K562 (cell line): ENCODE results near the gene SYMPK. TPM values are rescaled to one million over a fixed set of nuclear protein-coding genes. Genes with fewer than 3 reads are reported as not detected.

ENCODE experiments used
- ARHGAP35 ChIP-seq: fragments of 450-650 bp; IDR thresholded peaks from 2 replicates; pipeline ENCODE4 v1.6.1; 2018; ENCODE audit not compliant: partially characterized antibody
- BDP1 ChIP-seq: IDR thresholded peaks from 3 replicates; pipeline ENCODE4 v1.6.1; 2011; ENCODE audit not compliant: insufficient read length, insufficient read depth
- CHCHD3 ChIP-seq: fragments of 250-450 bp; sonication (Bioruptor Pico); IDR thresholded peaks from 2 replicates; pipeline ENCODE4 v2.1.2; 2022; ENCODE audit warnings: mild to moderate bottlenecking
- HNRNPUL1 ChIP-seq: fragments of 200-400 bp; formaldehyde crosslinking; IDR thresholded peaks from 2 replicates; pipeline ENCODE4 v1.6.1; 2017; ENCODE audit warnings: low read length
- MAFK ChIP-seq: IDR thresholded peaks from 2 replicates; pipeline ENCODE4 v1.6.1; 2011; ENCODE audit warnings: low read length, improper control_type of control experiment
- MEF2A ChIP-seq: IDR thresholded peaks from 2 replicates; pipeline ENCODE4 v1.6.1; 2011; ENCODE audit warnings: low read depth, mild to moderate bottlenecking, low read length, moderate library complexity; ENCODE audit not compliant: control insufficient read depth
- NR2F6 ChIP-seq: fragments of 450-650 bp; formaldehyde crosslinking; IDR thresholded peaks from 2 replicates; pipeline ENCODE4 v1.4.0; 2020; ENCODE audit warnings: mild to moderate bottlenecking
- POLR3G ChIP-seq: IDR thresholded peaks from 2 replicates; pipeline ENCODE4 v1.6.1; 2011; ENCODE audit not compliant: insufficient read length, insufficient replicate concordance; ENCODE audit errors: extremely low read depth
- SUPT5H ChIP-seq: fragments of 450-650 bp; IDR thresholded peaks from 2 replicates; pipeline ENCODE4 v1.6.1; 2016
- THAP12 ChIP-seq: fragments of 250-450 bp; sonication (Bioruptor Pico); IDR thresholded peaks from 2 replicates; pipeline ENCODE4 v1.9.0; 2021; ENCODE audit warnings: mild to moderate bottlenecking, inconsistent platforms
- THRA ChIP-seq: fragments of 450-650 bp; IDR thresholded peaks from 2 replicates; pipeline ENCODE4 v1.6.1; 2017; ENCODE audit warnings: mild to moderate bottlenecking, moderate library complexity
- ZNF184 ChIP-seq: sonication (generic); formaldehyde crosslinking; IDR thresholded peaks from 2 replicates; pipeline ENCODE4 v1.5.0; 2020; ENCODE audit warnings: missing genetic modification reagents
- polyA plus RNA-seq, 8 experiments: library from polyadenylated mRNA; depleted of rRNA in 4 of 8; stranded (reverse) in 5 of 8; unstranded in 3 of 8; fragments of >200 nt; fragmentation: Nextera tagmentation in 2 of 8; fragmentation: Illumina TruSeq in 1 of 8; extraction: Ambion mirVana in 2 of 8; extraction: Trizol in 1 of 8; gene quantifications; 2 replicates each; pipeline versions ENCODE4 v1.2.1 to v1.2.3, GENCODE V29; 2011 to 2014; ENCODE audit warnings: inconsistent platforms in 1 of 8, missing spikeins in 1 of 8
- total RNA-seq, 7 experiments: library from RNA; depleted of rRNA in 6 of 7; stranded (reverse); fragments of >200 nt in 6 of 7; fragmentation: Illumina TruSeq in 2 of 7; extraction: Trizol in 2 of 7; gene quantifications; 2 replicates each; pipeline versions ENCODE4 v1.2.1 to v1.2.3, GENCODE V29; 2011 to 2021; ENCODE audit warnings: low replicate concordance in 1 of 7
- TF ChIP-seq, protein P1 (sequence below), 2 experiments: IDR thresholded peaks; 2 replicates each; pipeline ENCODE4 v1.6.1; 2011; ENCODE audit warnings: borderline replicate concordance in 1 of 2, control low read depth in 1 of 2, low read depth in 1 of 2, low read length in 1 of 2, mild to moderate bottlenecking in 1 of 2, mixed read lengths in 1 of 2, moderate library complexity in 1 of 2; ENCODE audit not compliant: insufficient read depth in 1 of 2, insufficient read length in 1 of 2, poor library complexity in 1 of 2, severe bottlenecking in 1 of 2; ENCODE audit errors: extremely low read depth in 1 of 2
- TF ChIP-seq, protein P2 (sequence below): fragments of 250-450 bp; sonication (Bioruptor Pico); IDR thresholded peaks from 2 replicates; pipeline ENCODE4 v1.8.0; 2021; ENCODE audit warnings: moderate library complexity, mild to moderate bottlenecking, inconsistent platforms
- TF ChIP-seq, protein P3 (sequence below): sonication (generic); formaldehyde crosslinking; IDR thresholded peaks from 2 replicates; pipeline ENCODE4 v1.8.0; 2023; ENCODE audit warnings: mild to moderate bottlenecking, missing genetic modification reagents
- TF ChIP-seq, protein P4 (sequence below): sonication (generic); formaldehyde crosslinking; IDR thresholded peaks from 2 replicates; pipeline ENCODE4 v1.8.1; 2023; ENCODE audit warnings: mild to moderate bottlenecking, missing genetic modification reagents

Gene SYMPK
- total and polyA plus RNA-seq, 9 of the 15 experiments (the other 6 are each of a cell fraction or from before 2014, with no cell fraction given), result 0.73 to 95.5 (median 58.4) TPM

DNA sequence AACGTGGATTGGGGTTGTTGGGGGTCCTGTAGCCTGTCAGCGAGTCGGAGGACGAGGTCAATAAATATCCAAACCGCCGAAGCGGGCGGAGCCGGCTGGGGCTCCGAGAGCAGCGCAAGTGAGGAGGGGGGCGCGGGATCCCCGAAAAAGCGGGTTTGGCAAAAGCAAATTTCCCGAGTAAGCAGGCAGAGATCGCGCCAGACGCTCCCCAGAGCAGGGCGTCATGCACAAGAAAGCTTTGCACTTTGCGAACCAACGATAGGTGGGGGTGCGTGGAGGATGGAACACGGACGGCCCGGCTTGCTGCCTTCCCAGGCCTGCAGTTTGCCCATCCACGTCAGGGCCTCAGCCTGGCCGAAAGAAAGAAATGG is 93.1 kb downstream of the SYMPK start (continued):
- TF ChIP-seq THAP12 (CRISPR knock-in tag), result no peak
- TF ChIP-seq CHCHD3 (CRISPR knock-in tag), result no peak
- TF ChIP-seq, protein P1, sequence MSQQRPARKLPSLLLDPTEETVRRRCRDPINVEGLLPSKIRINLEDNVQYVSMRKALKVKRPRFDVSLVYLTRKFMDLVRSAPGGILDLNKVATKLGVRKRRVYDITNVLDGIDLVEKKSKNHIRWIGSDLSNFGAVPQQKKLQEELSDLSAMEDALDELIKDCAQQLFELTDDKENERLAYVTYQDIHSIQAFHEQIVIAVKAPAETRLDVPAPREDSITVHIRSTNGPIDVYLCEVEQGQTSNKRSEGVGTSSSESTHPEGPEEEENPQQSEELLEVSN (IDR thresholded peaks at IDR 0.05; ENCODE audit: borderline replicate concordance in 1 of 2, extremely low read depth in 1 of 2, insufficient read depth in 1 of 2, insufficient read length in 1 of 2, low read depth in 1 of 2, low read length in 1 of 2, poor library complexity in 1 of 2, severe bottlenecking in 1 of 2), result no peak
- no peak for TF ChIP-seq MEF2A
- TF ChIP-seq HNRNPUL1, result no peak
- TF ChIP-seq ARHGAP35, result no peak
- TF ChIP-seq, protein P2, sequence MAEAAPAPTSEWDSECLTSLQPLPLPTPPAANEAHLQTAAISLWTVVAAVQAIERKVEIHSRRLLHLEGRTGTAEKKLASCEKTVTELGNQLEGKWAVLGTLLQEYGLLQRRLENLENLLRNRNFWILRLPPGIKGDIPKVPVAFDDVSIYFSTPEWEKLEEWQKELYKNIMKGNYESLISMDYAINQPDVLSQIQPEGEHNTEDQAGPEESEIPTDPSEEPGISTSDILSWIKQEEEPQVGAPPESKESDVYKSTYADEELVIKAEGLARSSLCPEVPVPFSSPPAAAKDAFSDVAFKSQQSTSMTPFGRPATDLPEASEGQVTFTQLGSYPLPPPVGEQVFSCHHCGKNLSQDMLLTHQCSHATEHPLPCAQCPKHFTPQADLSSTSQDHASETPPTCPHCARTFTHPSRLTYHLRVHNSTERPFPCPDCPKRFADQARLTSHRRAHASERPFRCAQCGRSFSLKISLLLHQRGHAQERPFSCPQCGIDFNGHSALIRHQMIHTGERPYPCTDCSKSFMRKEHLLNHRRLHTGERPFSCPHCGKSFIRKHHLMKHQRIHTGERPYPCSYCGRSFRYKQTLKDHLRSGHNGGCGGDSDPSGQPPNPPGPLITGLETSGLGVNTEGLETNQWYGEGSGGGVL (CRISPR knock-in tag), result no peak
- TF ChIP-seq, protein P3, sequence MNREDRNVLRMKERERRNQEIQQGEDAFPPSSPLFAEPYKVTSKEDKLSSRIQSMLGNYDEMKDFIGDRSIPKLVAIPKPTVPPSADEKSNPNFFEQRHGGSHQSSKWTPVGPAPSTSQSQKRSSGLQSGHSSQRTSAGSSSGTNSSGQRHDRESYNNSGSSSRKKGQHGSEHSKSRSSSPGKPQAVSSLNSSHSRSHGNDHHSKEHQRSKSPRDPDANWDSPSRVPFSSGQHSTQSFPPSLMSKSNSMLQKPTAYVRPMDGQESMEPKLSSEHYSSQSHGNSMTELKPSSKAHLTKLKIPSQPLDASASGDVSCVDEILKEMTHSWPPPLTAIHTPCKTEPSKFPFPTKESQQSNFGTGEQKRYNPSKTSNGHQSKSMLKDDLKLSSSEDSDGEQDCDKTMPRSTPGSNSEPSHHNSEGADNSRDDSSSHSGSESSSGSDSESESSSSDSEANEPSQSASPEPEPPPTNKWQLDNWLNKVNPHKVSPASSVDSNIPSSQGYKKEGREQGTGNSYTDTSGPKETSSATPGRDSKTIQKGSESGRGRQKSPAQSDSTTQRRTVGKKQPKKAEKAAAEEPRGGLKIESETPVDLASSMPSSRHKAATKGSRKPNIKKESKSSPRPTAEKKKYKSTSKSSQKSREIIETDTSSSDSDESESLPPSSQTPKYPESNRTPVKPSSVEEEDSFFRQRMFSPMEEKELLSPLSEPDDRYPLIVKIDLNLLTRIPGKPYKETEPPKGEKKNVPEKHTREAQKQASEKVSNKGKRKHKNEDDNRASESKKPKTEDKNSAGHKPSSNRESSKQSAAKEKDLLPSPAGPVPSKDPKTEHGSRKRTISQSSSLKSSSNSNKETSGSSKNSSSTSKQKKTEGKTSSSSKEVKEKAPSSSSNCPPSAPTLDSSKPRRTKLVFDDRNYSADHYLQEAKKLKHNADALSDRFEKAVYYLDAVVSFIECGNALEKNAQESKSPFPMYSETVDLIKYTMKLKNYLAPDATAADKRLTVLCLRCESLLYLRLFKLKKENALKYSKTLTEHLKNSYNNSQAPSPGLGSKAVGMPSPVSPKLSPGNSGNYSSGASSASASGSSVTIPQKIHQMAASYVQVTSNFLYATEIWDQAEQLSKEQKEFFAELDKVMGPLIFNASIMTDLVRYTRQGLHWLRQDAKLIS (CRISPR knock-in tag), result 0 out of 2 replicates have a peak, but pooled peaks have one; percentile 82
- no peak for TF ChIP-seq ZNF184 (CRISPR knock-in tag)
- no peak for TF ChIP-seq POLR3G
- 0 out of 2 replicates have a peak, but pooled peaks have one; percentile 23 for TF ChIP-seq NR2F6 (CRISPR knock-in tag)
- TF ChIP-seq SUPT5H, result no peak; the same call in 1 of the 2 replicates
- TF ChIP-seq, protein P4, sequence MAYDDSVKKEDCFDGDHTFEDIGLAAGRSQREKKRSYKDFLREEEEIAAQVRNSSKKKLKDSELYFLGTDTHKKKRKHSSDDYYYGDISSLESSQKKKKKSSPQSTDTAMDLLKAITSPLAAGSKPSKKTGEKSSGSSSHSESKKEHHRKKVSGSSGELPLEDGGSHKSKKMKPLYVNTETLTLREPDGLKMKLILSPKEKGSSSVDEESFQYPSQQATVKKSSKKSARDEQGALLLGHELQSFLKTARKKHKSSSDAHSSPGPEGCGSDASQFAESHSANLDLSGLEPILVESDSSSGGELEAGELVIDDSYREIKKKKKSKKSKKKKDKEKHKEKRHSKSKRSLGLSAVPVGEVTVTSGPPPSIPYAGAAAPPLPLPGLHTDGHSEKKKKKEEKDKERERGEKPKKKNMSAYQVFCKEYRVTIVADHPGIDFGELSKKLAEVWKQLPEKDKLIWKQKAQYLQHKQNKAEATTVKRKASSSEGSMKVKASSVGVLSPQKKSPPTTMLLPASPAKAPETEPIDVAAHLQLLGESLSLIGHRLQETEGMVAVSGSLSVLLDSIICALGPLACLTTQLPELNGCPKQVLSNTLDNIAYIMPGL (CRISPR knock-in tag), result no peak
- no peak for TF ChIP-seq BDP1
- no peak for TF ChIP-seq MAFK
- no peak for TF ChIP-seq THRA
